Prostate gland (tissue), 2 donors: Measurements from ENCODE around the gene SLC6A12. TPM values are rescaled to one million over a fixed set of nuclear protein-coding genes. Genes with fewer than 3 reads are reported as not detected.

ENCODE experiments used
- DNase-seq: peaks from one replicate; pipeline ENCODE4 v3.0.0-alpha.2; 2019; ENCODE audit warnings: low spot score
- H3K27ac ChIP-seq, 2 donors: fragments of 200-600 bp; sonication (generic); 2 replicates each; pipeline ENCODE4 v1.5.1; 2017 to 2019
- H3K27me3 ChIP-seq: fragments of 200-600 bp; sonication (generic); replicated peaks from 2 replicates; pipeline ENCODE4 v1.5.1; 2019; ENCODE audit not compliant: insufficient read depth
- H3K36me3 ChIP-seq, 2 donors: fragments of 200-600 bp; sonication (generic); 1 replicate in 1 of 2; 2 replicates in 1 of 2; pipeline versions ENCODE4 v1.5.1 to v1.8.1; 2017 to 2019
- H3K4me1 ChIP-seq: fragments of 200-600 bp; sonication (generic); replicated peaks from 2 replicates; pipeline ENCODE4 v1.5.1; 2019
- H3K4me3 ChIP-seq, 2 donors: fragments of 200-600 bp; sonication (generic); 2 replicates each; pipeline ENCODE4 v1.5.1; 2017 to 2019
- H3K9me3 ChIP-seq: fragments of 200-600 bp; sonication (generic); 2 replicates; pipeline ENCODE4 v1.5.1; 2017
- CTCF ChIP-seq, 4 experiments: fragments of 200-600 bp in 2 of 4; fragments of 450-650 bp in 2 of 4; sonication (generic) in 2 of 4; IDR thresholded peaks; 1 replicate in 3 of 4; 2 replicates in 1 of 4; pipeline ENCODE4 v1.5.1; 2016 to 2019; ENCODE audit warnings: antibody characterized with exemption in 4 of 4, mild to moderate bottlenecking in 2 of 4, moderate library complexity in 2 of 4
- POLR2A ChIP-seq: fragments of 450-650 bp; IDR thresholded peaks from one replicate; pipeline ENCODE4 v1.6.1; 2016; ENCODE audit warnings: antibody characterized with exemption, mild to moderate bottlenecking
- POLR2AphosphoS5 ChIP-seq: sonication (generic); formaldehyde crosslinking; IDR thresholded peaks from one replicate; pipeline ENCODE4 v1.6.1; 2017; ENCODE audit warnings: antibody characterized with exemption
- WGBS: methylation state at CpG from one replicate; pipeline ENCODE4 v1.1.5; 2018; 5-methylcytosine and 5-hydroxymethylcytosine counted together
- intact Hi-C: fragments of 100-400 bp; cut with DNase I; formaldehyde crosslinking; loops from one replicate; pipeline ENCODE4 v1.14.2; 2022
- total RNA-seq, 2 donors: library from RNA; depleted of rRNA; stranded (reverse); fragments of >200 nt; gene quantifications; one replicate each; pipeline ENCODE4 v1.1.0, GENCODE V29; 2016

The SLC6A12 gene
- total RNA-seq, 2 donors from 2014 or later: 1.0 to 1.9 TPM

GRCh38 chr12:164207-164606 lies 49.8 kb downstream of the SLC6A12 start:
- DNase-seq: no peak
- 65% methylated on average over 7 of the region's 7 CpGs for WGBS
- Histone ChIP-seq H3K4me3 (no peak overlapping the region), H3K27me3 (no peaks in the 10 kb centered on the region), H3K27ac (no peak overlapping the region), H3K9me3 (no peaks in the 10 kb centered on the region), H3K36me3 (no peaks in the 10 kb centered on the region), H3K4me1 (no peaks in the 10 kb centered on the region)
- TF ChIP-seq CTCF (IDR thresholded peaks at IDR 0.05) (no peak), POLR2A (no peak), POLR2AphosphoS5 (no peak)
- intact Hi-C loops: no loop called here

- 91% methylated on average over 26 of the region's 26 CpGs for WGBS
- TF ChIP-seq POLR2A: no peak
- no peak for TF ChIP-seq POLR2AphosphoS5
- no peak for TF ChIP-seq CTCF (IDR thresholded peaks at IDR 0.05)
- Histone ChIP-seq H3K4me1 (no peaks in the 10 kb centered on the region), H3K9me3 (no peaks in the 10 kb centered on the region), H3K27me3 (no peaks in the 10 kb centered on the region), H3K36me3 (no peaks in the 10 kb centered on the region), H3K4me3 (no peak overlapping the region), H3K27ac (no peak overlapping the region)
- DNase-seq: no peak
- intact Hi-C loops: no loop called here
These were observed 50.5 kb downstream of the SLC6A12 start for GRCh38 chr12:163406-163986.

GRCh38 chr12:162467-163307 lies 51.3 kb downstream of the SLC6A12 start:
- TF ChIP-seq POLR2A (no peak), POLR2AphosphoS5 (no peak), CTCF (IDR thresholded peaks at IDR 0.05) (no peak)
- 70% methylated on average over 18 of the region's 18 CpGs for WGBS
- Histone ChIP-seq H3K4me3 (no peak overlapping the region), H3K9me3 (no peaks in the 10 kb centered on the region), H3K36me3 (no peaks in the 10 kb centered on the region), H3K27ac (no peak overlapping the region), H3K4me1 (no peaks in the 10 kb centered on the region), H3K27me3 (no peaks in the 10 kb centered on the region)
- intact Hi-C loops: no loop called here
- DNase-seq: no peak

- Histone ChIP-seq H3K27me3 (no peaks in the 10 kb centered on the region), H3K36me3 (no peaks in the 10 kb centered on the region), H3K4me1 (no peaks in the 10 kb centered on the region), H3K4me3 (no peak overlapping the region), H3K27ac (no peak overlapping the region), H3K9me3 (no peaks in the 10 kb centered on the region)
- DNase-seq: no peak
- WGBS: 93% methylated on average over 8 of the region's 8 CpGs
- TF ChIP-seq CTCF (IDR thresholded peaks at IDR 0.05) (no peak), POLR2AphosphoS5 (no peak), POLR2A (no peak)
- intact Hi-C loops: no loop called here
These were observed 52.1 kb downstream of the SLC6A12 start for GRCh38 chr12:161823-162222.

GRCh38 chr12:160858-161257 lies 53.1 kb downstream of the SLC6A12 start:
- Histone ChIP-seq H3K9me3 (no peaks in the 10 kb centered on the region), H3K4me1 (no peaks in the 10 kb centered on the region), H3K27me3 (no peaks in the 10 kb centered on the region), H3K36me3 (no peaks in the 10 kb centered on the region), H3K4me3 (no peak overlapping the region), H3K27ac (no peak overlapping the region)
- WGBS: 68% methylated on average over 9 of the region's 9 CpGs
- TF ChIP-seq POLR2A (no peak), CTCF (IDR thresholded peaks at IDR 0.05) (no peak), POLR2AphosphoS5 (no peak)
- intact Hi-C loops: no loop called here
- no peak for DNase-seq
